ENCODE measurements around the gene LHX6.

LHX6 gene

DNA sequence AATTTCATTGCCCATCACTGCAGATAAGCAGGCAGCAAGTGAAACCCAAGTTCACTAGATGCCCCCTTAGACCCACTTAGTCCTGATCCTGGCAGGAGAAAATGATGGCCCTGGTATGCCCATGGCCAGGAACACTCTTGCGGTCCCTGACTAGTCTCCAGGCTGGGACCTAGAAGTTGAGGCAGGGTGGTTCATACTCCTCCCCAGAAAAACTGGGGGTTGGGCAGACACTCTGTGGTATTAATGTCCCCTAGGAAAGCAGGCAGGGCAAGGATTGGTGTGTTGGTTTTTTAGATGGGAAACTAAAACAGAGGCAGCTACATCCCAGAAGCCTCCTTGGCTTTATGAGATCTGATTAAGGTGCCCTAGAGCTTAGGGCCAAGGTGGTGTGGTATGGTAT lies 13.1 kb downstream of the LHX6 start:
- no peak for DNase-seq (ENCODE audit: low spot score)

DNA sequence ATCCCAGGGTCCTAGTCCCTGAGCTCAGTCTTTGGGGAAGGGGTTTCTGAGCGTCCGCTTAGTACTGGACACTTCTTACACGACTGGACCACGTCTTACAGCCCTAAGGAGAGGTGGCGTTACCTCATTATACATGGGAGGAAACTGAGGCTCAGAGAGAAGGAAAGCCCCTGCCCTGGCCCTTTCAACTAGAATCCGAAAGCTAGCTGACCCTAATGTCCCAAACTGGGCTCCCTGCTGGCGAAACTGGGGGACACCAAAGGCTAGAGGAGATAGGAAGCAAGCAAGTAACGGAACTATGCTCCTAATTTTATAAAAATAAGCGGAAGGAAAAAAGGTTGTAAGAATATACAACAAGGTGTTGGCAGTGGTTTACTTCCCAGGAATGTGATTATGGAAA lies 14.2 kb downstream of the LHX6 start:
- no peak for DNase-seq (ENCODE audit: low spot score)

DNA sequence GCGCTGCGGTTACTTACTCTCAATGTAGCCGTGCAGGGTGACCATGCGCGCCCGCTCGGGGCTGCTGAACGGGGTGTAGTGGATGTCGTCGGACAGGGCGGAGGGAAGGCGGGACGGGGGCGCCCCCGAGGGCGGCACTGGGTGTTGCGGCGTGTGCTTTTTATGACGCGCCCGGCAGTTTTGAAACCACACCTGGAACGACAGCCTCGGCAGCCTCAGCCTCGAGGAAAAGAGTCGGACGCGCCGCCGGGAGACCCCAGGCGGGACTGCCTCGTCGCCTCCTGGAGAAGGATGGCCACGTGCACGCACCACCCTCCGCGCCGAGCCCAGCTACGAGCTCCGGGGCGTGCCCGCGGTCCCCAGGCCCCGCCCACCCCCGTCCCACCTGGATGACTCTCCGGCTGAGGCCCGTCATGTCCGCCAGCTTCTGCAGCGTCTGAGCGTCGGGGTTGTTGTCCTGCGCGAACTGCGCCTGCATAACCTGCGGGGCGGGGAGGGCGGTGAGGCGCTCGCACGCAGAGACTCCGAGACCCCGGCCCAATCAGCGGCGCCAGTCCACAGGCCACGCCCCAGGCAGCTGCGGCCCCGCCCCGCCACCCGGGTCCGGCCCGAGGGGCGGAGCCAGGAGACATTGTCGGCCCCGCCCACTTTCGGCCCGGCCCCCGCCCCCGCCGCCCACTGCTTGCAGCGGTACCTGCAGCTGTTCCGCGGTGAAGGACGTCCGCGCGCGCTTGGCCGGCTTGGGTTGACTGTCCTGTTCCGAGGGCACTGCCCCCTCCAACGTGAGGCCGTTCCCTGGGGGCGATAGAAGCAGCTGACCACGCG lies 15.0 kb downstream of the LHX6 start:
- no peak for DNase-seq (ENCODE audit: low spot score)

DNA sequence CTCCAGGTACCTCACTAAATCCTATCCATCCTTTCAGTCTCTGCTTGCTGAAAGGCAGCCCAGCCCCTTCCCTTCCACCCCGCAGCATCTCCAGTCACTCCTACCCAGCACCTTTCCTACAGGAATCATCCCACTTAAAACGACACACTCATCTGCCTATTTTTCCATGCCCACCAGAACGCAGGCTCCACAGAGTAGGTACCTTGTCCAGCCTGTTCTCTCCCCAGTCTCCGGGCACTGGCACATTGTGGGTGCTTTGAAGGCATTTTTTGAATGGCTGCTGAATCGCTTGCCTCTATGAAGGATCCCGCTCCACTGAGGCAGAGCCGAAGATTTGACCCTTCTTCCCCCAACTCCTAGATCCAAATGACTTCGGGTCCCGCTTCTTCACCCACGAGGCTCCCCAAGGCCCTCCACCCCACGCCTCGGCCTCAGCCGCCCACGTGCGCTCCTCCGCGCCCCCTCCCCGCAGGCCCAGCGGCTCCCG lies 15.6 kb downstream of the LHX6 start:
- DNase-seq (ENCODE audit: low spot score): no peak

DNA sequence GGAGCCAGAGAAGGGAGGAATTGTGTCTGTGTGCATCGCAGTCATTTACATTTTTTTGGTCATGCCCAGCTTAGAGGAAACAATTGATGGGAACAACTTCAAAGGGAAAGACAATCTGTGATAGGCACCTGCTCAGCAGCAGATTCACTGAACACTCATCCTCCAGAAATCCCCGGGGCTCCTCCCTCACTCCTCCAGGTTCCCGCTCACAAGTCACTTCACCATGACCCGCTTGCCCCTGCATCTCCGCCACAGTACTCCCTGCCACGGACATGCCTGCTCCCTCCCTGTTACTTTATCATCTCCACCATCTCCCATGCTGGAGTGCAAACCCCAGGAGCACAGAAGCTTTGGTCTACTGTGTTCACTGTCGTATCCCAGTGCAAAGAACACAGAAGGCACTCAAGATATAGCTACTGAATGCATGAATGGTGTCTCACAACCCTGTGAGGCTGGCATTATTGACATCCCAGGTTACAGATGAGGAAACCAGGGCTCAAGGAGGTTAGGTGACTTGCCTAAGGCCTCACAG lies 16.2 kb downstream of the LHX6 start:
- no peak for DNase-seq (ENCODE audit: low spot score)

DNA sequence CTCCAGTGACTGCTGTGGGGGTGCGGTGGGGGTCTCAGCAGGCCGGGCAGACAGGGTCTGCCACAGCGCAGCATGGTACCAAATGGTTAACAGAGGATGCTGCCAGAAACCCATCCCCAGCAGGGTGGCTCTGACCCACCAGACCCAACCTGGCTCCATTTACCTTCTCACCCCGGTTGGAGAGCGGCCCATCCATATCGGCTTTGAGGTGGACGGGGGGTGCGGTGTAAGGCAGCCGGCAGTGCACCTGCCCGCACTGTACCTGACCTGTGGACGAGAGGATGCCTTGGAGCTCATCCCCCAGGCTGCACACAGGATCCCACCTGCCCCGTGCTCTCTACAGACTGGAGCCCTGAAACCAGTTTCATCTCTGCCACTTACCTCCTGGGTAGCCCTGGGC lies 19.3 kb downstream of the LHX6 start:
- DNase-seq (ENCODE audit: low spot score): no peak

DNA sequence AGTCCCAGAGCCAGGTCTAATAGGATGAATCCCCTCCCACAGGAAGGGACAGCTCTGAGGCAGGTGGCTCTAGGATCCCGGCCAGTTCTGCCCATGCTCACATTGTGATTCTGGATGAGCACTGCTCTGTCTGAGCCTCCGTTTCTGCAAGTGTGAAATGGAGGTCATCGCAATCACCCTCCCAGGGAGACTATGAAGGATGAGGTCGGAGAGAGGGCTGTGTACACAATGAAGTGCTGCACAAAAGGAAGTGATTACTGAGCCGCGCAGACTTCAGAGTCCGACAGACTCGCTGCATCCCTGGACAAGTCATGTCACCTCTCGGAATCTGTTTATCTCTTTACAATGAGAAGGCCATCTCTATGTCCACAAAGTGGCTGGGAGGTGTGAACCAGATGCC lies 21.7 kb downstream of the LHX6 start:
- DNase-seq (ENCODE audit: low spot score): no peak

DNA sequence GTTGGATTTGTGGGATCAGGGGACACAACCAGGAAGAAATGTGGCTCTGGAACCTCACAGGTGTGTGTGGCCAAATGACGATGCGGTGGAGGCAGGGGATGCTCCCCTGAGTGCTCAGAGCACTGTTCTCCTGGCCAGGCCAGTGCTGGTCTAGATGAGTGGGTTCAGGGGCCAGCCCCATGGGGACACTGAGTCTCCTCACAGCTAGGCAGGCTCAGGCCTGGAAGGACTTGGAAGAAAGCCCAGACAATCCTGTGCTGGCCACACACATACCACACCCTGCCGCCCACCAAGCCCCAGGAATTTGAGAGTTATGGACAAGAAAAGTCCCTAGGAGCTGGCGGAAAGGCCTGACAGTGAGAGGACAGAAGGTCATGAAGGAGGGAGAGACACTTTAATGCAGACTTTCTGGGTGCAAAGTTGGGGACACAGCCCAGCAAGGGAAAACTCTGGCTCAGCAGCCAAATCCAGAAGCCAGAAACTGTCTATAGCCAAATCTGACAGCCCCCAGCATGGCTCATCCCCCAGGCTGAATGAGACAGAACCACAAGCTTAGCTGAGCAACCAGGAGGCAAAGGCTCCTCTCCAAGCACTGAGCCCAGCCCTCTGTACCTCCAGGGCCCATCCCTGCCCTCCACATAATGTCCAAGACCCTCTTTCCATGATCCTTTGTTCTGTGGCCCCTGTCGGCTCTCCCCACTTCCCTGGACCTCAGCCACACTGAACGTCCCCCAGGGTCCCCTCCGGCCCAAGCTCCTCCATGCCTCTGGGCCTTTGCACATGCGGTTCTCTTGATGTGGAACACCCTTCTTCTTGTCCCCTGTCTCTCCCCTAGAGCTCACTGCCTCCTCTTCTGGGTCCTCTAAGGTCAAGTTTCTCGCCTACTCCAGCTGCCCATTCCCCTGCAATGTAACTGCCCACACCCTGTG lies 22.4 kb downstream of the LHX6 start:
- no peak for DNase-seq (ENCODE audit: low spot score)

DNA sequence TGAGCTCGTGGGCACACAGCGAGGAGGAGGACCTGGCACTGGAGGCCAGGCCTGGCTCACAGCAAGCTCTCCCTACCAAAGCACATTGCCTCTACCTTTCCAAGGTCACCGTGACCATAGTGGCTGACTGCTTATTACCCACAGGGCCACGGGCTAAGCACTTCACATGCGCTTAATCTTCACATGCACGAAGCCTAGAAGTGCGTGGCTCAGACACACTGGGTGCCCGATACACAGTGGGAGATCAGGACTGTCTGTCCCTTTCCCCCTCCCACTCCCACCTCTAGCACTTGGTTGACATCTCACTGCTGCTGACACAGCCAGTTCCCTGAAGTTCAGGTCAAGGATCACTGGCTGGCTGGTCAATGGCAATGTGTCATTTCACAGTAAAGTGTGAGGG lies 23.6 kb downstream of the LHX6 start:
- DNase-seq (ENCODE audit: low spot score): no peak

DNA sequence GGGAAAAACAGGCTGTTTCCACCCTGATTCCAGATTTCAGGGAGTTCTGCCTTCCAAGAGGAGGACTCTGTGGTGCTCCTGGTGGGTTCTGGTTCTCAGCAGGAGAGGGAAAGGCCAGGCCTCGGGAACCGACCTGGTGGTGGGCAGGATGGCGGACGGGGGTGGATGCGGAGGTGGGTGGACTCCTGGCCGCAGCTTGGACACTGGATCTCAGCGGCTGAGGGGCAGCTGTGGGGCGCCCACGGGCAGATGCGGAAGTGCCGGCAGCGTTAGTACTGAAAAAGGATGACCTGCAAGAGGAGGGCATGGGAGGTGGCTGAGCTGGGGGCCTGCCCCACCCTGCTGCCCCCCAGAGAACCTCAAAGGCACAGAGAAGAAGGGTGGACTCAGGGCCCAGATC lies 24.3 kb downstream of the LHX6 start:
- no peak for DNase-seq (ENCODE audit: low spot score)

DNA sequence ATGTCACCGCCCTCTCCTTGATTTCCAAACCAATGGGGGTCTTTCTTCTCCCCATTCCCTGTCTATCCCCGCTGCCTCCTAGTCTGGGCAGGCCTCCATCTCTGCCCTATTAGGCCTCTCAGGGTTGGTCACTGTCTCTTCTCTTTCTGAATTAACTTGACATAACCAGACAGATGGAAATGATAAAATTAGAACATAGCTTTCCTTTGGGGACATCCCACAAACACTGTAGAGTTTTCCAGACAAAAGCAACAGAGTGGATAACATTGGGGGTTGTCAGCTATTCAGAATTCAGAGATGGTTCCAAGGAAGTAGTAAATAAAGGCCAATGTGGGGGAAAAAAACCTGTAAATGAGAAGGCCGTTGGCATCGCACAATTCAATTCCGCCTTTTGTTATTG lies 24.7 kb downstream of the LHX6 start:
- DNase-seq (ENCODE audit: low spot score): no peak

DNA sequence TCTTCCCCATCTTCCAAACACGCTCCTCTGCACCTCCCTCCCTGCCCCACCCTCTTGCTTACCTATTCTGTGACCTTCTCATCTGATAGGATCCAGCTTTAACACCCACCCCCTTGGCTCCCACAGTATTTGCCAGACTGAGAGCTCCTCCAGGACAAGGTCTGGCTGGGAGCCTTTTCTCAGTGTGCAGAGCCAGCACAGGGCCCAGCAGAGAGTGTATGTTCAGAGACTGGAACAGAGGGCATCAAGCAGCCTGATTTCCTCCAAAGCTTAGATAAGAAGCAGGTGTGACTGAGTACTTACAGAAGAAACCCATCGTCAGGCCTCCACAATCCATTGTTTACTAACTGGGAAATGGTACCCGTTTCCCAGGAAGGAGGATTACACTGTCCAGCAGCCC lies 26.6 kb downstream of the LHX6 start:
- no peak for DNase-seq (ENCODE audit: low spot score)

DNA sequence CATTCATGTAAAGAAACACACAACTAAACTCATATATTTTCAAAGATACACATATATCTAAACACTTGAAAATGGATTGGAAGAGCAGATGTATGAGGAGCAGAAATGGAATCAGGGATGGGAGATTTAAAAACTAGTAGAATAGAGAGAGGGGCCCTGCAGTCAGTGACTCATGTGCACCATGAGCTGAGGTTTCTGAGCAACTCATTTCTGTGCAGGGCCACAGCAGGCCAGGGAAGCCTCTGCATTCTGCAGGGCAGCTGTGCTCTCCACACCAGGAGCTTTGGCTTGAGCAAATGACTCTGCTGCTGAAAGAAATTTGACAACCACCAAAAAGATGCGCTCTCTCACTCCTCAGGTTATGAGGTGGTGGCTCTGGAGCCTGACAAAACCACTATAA lies 27.1 kb downstream of the LHX6 start:
- no peak for DNase-seq (ENCODE audit: low spot score)

DNA sequence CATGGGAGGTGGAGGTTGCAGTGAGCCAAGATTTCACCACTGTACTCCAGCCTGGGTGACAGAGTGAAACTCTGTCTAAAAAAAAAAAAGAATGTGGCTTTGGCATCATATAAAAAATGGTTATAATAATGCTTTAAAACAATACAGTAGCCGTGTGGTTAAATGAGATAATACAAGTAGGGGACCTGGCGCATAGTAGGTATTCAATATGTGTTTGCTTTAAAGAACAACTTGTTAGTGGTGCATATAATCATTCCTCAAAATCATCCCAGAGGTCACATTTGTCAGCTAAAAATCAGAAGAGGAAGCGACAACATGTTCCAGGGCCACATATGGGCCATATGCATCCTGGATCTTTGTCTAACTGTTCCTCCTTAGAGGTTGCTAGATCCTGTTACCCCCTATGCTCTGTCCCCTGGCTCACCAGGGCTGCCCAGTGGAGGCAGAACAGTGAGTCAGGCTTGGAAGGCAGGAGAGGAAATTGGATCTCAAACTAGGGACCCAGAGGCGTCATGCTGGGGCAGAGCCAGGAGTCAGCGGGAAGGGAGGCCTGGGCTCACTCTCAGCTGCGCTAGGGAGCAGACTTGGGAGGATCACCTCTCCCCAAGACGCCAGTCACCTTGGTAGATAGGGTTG lies 27.7 kb downstream of the LHX6 start:
- no peak for DNase-seq (ENCODE audit: low spot score)

DNA sequence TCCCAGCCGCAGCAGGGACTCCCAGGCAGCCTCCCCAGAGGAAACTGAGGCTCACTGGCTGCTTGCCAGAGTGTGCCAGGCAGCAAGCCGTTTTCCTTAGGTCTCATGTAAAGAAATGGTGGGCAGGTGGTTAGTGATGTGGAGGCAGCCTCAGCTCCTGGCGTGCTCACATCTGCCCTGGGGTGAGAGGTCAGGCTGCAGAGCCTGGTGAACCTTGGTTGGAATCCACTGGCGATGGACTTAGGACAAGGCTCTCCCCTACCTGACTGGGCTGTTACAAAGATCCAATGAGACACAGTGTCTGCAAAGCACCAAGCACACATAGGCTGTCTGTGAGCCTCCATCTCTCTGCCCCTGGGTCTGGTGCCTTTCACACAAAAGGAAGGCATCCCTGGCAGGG lies 30.9 kb downstream of the LHX6 start:
- DNase-seq (ENCODE audit: low spot score): no peak

DNA sequence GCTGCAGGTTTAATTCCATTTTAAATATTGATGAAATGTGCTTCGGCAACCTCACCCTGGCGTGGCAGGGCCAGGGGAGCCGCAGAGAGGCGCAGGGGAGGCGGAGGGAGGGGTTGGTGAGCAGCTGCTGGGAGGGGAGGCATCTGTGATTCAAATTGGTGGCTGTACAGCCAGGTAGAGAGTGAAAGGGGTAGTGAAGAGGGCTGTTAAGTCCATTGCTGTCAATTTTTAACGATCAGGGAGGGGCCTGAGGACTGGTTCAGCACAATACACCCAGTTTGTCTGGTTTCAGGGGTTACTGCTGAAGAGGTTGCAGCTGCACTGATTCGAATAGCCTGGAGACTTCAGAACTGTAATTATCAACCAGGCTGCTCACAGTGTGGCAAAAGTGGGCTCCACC lies 31.3 kb downstream of the LHX6 start:
- DNase-seq (ENCODE audit: low spot score): no peak

DNA sequence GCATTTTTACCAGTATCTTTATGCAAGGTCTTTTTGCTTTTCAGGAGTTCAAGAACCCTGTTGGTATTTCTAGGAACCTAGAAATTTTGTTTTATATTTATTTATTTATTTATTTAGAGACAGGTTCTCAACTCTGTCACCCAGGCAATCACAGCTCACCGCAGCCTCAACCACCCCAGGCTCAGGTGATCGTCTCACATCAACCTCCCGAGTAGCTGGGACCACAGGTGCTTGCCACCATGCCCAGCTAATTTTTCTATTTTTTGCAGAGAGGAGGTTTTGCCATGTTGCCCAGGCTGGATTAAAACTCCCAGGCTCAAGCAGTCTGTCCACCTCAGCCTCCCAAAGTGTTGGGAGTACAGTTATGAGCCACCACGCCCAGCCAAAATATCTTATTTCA lies 32.9 kb downstream of the LHX6 start:
- no peak for DNase-seq (ENCODE audit: low spot score)

DNA sequence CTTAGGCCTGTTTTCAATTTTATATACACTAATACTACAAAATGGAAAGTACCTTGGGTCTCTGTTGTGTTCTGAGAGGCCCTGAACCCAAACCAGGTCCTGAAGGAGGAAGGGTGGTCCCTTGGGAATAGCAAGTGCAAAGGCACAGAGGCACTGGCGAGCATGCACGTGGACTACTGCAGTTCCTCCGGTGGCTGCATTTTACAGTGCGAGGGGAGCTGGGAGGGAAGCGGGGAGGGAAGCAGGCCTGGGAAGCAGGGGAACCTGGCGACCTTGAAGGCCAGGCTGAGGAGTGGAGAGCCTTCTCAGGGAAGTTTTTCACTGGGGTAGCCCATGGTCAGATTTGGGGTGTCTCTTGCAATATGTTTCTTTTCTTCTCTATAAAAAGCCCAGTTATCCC lies 35.1 kb downstream of the LHX6 start:
- no peak for DNase-seq (ENCODE audit: low spot score)

DNA sequence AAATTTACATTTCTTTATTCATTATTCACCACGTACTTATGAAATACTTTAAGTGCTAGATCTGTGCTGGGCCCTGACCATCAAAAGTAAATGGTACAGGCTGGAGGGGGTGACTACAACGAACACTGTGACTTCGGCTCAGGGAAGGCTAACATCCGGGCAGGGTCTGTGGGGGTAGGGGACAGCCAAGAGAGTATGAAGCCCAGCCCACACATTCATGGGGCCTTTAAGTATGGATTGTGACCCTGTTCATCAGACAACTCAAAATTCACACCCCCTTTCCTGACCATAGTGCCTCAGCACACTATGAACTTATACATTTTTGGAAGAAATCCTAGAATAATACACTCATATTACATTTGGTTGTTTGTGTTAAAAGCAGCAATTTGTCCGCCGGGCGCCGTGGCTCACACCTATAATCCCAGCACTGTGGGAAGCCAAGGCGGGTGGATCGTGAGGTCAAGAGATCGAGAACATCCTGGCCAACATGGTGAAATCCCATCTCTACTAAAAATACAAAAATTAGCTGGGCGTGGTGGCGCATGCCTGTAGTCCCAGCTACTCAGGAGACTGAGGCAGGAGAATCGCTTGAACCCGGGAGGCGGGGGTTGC lies 35.7 kb downstream of the LHX6 start:
- no peak for DNase-seq (ENCODE audit: low spot score)

DNA sequence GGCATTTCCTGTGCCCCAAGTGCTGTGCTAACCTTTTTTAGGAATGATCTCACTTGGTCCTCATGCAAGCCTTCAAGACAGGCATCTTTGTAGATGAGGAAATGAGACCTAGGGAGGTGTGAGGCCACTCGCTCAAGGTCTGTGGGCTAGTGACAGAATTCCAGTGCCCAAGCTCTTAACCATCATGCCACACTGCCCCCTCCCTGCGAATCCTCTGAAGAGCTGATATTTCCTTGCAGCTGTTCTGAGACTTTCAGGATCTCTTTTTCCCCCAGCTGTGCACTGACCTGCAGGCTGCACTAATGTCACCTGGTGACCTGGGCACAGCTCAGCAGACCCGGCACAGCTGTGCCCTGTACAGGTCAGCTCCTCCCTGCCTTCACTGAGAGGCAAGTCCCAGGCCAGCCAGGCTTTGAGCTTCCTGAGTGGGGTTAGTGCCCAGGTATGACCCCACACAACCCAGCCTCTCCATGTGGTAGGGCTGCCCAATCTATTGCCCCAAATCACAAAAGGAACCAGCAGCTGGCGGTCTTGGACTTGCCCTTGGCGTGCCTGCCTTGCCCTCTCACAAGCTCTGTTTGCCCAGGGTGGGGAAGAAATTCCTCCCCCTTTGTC lies 36.4 kb downstream of the LHX6 start:
- DNase-seq (ENCODE audit: low spot score): no peak

DNA sequence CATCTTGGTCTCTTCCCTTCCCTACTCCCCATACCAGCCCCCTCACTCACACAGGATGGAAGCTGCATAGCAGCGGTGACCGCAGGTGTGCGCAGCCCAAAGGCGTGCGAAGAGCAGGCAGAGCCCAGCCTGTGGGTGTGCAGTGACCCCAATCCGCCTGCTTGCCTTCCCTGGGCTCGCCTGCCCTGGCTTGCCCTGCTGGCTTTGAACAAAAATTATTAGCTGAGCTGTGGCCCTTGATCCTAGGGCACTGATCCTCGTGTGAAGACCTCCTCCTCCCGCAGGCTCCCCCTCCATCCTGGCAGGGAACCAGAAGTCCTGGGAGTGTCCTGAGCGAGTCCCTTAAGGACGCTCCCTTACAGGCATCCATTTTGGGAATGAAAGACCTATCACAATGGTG lies 37.2 kb downstream of the LHX6 start:
- DNase-seq (ENCODE audit: low spot score): no peak

Data from pons (tissue), 1 donor.